ENCODE results near the gene GIT2.

DNA sequence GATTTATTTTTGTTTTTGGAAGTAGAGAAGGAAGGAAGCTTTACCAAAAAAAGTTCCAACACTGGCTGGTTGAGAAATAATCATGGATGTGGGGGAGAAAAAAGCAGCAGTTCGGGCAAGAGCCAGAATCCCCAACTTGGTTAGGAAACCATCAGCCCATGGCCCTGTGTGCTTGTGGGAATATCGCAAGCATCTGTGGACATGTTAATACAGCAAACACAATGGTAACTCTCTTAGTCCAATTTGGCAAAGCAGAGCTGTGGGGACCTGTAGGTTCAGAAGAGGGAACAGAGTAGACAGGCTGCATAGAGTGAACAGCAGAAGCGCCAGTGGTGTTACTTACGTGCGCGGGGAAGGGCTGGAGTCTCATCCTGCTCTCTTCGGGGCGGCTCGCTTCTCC, 49.3 kb downstream of the GIT2 start:
- no peak for TF ChIP-seq POLR2A (IDR thresholded peaks at IDR 0.05)
- TF ChIP-seq, protein P1, sequence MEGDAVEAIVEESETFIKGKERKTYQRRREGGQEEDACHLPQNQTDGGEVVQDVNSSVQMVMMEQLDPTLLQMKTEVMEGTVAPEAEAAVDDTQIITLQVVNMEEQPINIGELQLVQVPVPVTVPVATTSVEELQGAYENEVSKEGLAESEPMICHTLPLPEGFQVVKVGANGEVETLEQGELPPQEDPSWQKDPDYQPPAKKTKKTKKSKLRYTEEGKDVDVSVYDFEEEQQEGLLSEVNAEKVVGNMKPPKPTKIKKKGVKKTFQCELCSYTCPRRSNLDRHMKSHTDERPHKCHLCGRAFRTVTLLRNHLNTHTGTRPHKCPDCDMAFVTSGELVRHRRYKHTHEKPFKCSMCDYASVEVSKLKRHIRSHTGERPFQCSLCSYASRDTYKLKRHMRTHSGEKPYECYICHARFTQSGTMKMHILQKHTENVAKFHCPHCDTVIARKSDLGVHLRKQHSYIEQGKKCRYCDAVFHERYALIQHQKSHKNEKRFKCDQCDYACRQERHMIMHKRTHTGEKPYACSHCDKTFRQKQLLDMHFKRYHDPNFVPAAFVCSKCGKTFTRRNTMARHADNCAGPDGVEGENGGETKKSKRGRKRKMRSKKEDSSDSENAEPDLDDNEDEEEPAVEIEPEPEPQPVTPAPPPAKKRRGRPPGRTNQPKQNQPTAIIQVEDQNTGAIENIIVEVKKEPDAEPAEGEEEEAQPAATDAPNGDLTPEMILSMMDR (IDR thresholded peaks at IDR 0.05), result no peak

Measured in esophagus squamous epithelium (tissue), 4 donors.